DMS114 treated with DMSO at 0.1 percent for 48 hours (cell line): ENCODE results near the gene PYDC1.
"Not testable (repeated sequence)": the region's sequence is repeated elsewhere in the genome, so short reads cannot be mapped to it uniquely, and the experiment has no call there.

ENCODE experiments used
- DNase-seq: peaks from one replicate; lab custom pipeline; 2025; ENCODE audit not compliant: unreplicated experiment; lab: John Stamatoyannopoulos, UW

Gene PYDC1

GRCh38 chr16:31181102-31181830, 35.7 kb downstream of the PYDC1 start:
- DNase-seq: no peak

GRCh38 chr16:31179747-31180459, 37.0 kb downstream of the PYDC1 start, which contains the start of gene FUS:
FUS (plus strand) TSS chr16:31180139; CDS start chr16:31180215, 76 bp downstream.
- DNase-seq: peak; percentile 77

GRCh38 chr16:31179219-31179746, 37.7 kb downstream of the PYDC1 start:
- no peak for DNase-seq

- no peak for DNase-seq
Observed at GRCh38 chr16:31177136-31177535, 39.8 kb downstream of the PYDC1 start.

GRCh38 chr16:31170048-31170447, 46.9 kb downstream of the PYDC1 start:
- DNase-seq: not testable (repeated sequence)

- no peak for DNase-seq
Observed at GRCh38 chr16:31168848-31169247, 48.1 kb downstream of the PYDC1 start.

GRCh38 chr16:31167315-31167714, 49.6 kb downstream of the PYDC1 start:
- no peak for DNase-seq
